GM21737 (cell line): ENCODE measurements around the gene AKR1E2.

Source experiments
- ATAC-seq: cut with Tn5 transposase; IDR thresholded peaks from one replicate; pipeline ENCODE4 v1.9.1; 2021; ENCODE audit warnings: mild to moderate bottlenecking, moderate library complexity; ENCODE audit not compliant: unreplicated experiment

Gene AKR1E2

GRCh38 chr10:4843525-4844180 is 17.6 kb downstream of the AKR1E2 start:
- no peak for ATAC-seq

- no peak for ATAC-seq
Observed at GRCh38 chr10:4844864-4845263, 18.9 kb downstream of the AKR1E2 start.

GRCh38 chr10:4845766-4846165 is 19.8 kb downstream of the AKR1E2 start:
- no peak for ATAC-seq

GRCh38 chr10:4846775-4847174 is 20.8 kb downstream of the AKR1E2 start:
- ATAC-seq, result no peak

- ATAC-seq, result no peak
Observed at GRCh38 chr10:4847561-4848355, 21.8 kb downstream of the AKR1E2 start.

GRCh38 chr10:4848356-4849041 is 22.5 kb downstream of the AKR1E2 start:
- ATAC-seq, result no peak

- ATAC-seq, result no peak
Observed at GRCh38 chr10:4849042-4849402, 23.0 kb downstream of the AKR1E2 start.

GRCh38 chr10:4849555-4850242 is 23.7 kb downstream of the AKR1E2 start:
- ATAC-seq, result peak; percentile 88

GRCh38 chr10:4850397-4850796 is 24.4 kb downstream of the AKR1E2 start:
- ATAC-seq, result no peak

- ATAC-seq, result no peak
Observed at GRCh38 chr10:4851176-4851575, 25.2 kb downstream of the AKR1E2 start.

- ATAC-seq, result no peak
Observed at GRCh38 chr10:4851846-4852245, 25.8 kb downstream of the AKR1E2 start.

GRCh38 chr10:4865945-4866661 is 40.1 kb downstream of the AKR1E2 start:
- no peak for ATAC-seq

GRCh38 chr10:4867109-4867519 is 41.1 kb downstream of the AKR1E2 start:
- ATAC-seq, result no peak

GRCh38 chr10:4867520-4868356 is 41.7 kb downstream of the AKR1E2 start:
- ATAC-seq, result no peak

- ATAC-seq, result no peak
Observed at GRCh38 chr10:4868357-4868657, 42.3 kb downstream of the AKR1E2 start.

- ATAC-seq, result no peak
Observed at GRCh38 chr10:4882704-4883078, 56.7 kb downstream of the AKR1E2 start.

- ATAC-seq, result no peak
Observed at GRCh38 chr10:4883079-4883739, 57.2 kb downstream of the AKR1E2 start.

- no peak for ATAC-seq
Observed at GRCh38 chr10:4885162-4885561, 59.2 kb downstream of the AKR1E2 start.

GRCh38 chr10:4887501-4887900 is 61.5 kb downstream of the AKR1E2 start:
- no peak for ATAC-seq

- ATAC-seq, result no peak
Observed at GRCh38 chr10:4888236-4888635, 62.2 kb downstream of the AKR1E2 start.
